H9 (cell line): ENCODE results near the gene KIAA1671. TPM values are rescaled to one million over a fixed set of nuclear protein-coding genes. Genes with fewer than 3 reads are reported as not detected.

Experiments used
- DNase-seq: peaks from one replicate; pipeline ENCODE4 v3.0.0-alpha.2; 2017
- H2AFZ ChIP-seq: one replicate; pipeline ENCODE4 v1.6.1; 2013; ENCODE audit warnings: mild to moderate bottlenecking, low read length, control low read depth, moderate library complexity
- H2AK5ac ChIP-seq: 2 replicates; pipeline ENCODE4 v1.6.1; 2013; ENCODE audit warnings: low read length, control low read depth, mixed read lengths; ENCODE audit not compliant: insufficient read length
- H2BK120ac ChIP-seq: one replicate; pipeline ENCODE4 v1.6.1; 2013; ENCODE audit warnings: low read depth, mild to moderate bottlenecking, low read length, control low read depth, inconsistent platforms; ENCODE audit not compliant: poor library complexity, severe bottlenecking
- H2BK12ac ChIP-seq: 2 replicates; pipeline ENCODE4 v1.6.1; 2013; ENCODE audit warnings: low read length, control low read depth, mixed read lengths, low read depth; ENCODE audit not compliant: insufficient read length
- H2BK15ac ChIP-seq: 2 replicates; pipeline ENCODE4 v1.6.1; 2013; ENCODE audit warnings: low read depth, low read length, control low read depth
- H2BK20ac ChIP-seq: one replicate; pipeline ENCODE4 v1.6.1; 2013; ENCODE audit warnings: low read depth, mild to moderate bottlenecking, low read length, control low read depth, inconsistent platforms; ENCODE audit not compliant: poor library complexity, severe bottlenecking
- H2BK5ac ChIP-seq: 2 replicates; pipeline ENCODE4 v1.6.1; 2013; ENCODE audit warnings: low read length, control low read depth, mixed read lengths; ENCODE audit not compliant: insufficient read length
- H3K14ac ChIP-seq: 2 replicates; pipeline ENCODE4 v1.6.1; 2013; ENCODE audit warnings: low read length, control low read depth; ENCODE audit not compliant: insufficient read depth
- H3K18ac ChIP-seq: 2 replicates; pipeline ENCODE4 v1.6.1; 2013; ENCODE audit warnings: low read depth, mild to moderate bottlenecking, mixed read lengths, low read length, control low read depth; ENCODE audit not compliant: insufficient read length
- H3K23ac ChIP-seq: 2 replicates; pipeline ENCODE4 v1.6.1; 2013; ENCODE audit warnings: low read length, control low read depth, mixed read lengths, low read depth; ENCODE audit not compliant: insufficient read length
- H3K23me2 ChIP-seq: 2 replicates; pipeline ENCODE4 v1.6.1; 2013; ENCODE audit warnings: low read depth, mild to moderate bottlenecking, mixed read lengths, low read length, control low read depth; ENCODE audit not compliant: insufficient read length, poor library complexity, severe bottlenecking
- H3K27ac ChIP-seq: 2 replicates; pipeline ENCODE4 v1.5.1; 2013; ENCODE audit warnings: low read length, control low read depth, mixed read lengths, low read depth; ENCODE audit not compliant: insufficient read length
- H3K27me3 ChIP-seq: 2 replicates; pipeline ENCODE4 v1.6.1; 2013; ENCODE audit warnings: low read length, control low read depth, inconsistent platforms; ENCODE audit not compliant: insufficient read depth
- H3K4ac ChIP-seq: 2 replicates; pipeline ENCODE4 v1.6.1; 2013; ENCODE audit warnings: low read depth, mild to moderate bottlenecking, control low read depth, inconsistent platforms, low read length, moderate library complexity
- H3K4me1 ChIP-seq: 2 replicates; pipeline ENCODE4 v1.6.1; 2013; ENCODE audit warnings: low read length, control low read depth, inconsistent platforms; ENCODE audit not compliant: insufficient read depth
- H3K4me2 ChIP-seq: 2 replicates; pipeline ENCODE4 v1.6.1; 2013; ENCODE audit warnings: low read length, control low read depth, mixed read lengths; ENCODE audit not compliant: insufficient read length, insufficient read depth
- H3K56ac ChIP-seq: 2 replicates; pipeline ENCODE4 v1.6.1; 2013; ENCODE audit warnings: low read depth, mild to moderate bottlenecking, mixed read lengths, low read length, control low read depth; ENCODE audit not compliant: insufficient read length
- H3K79me1 ChIP-seq: 2 replicates; pipeline ENCODE4 v1.6.1; 2013; ENCODE audit warnings: low read depth, mild to moderate bottlenecking, moderate library complexity, low read length, control low read depth, inconsistent platforms; ENCODE audit not compliant: insufficient read depth, poor library complexity, severe bottlenecking
- H3K79me2 ChIP-seq: 2 replicates; pipeline ENCODE4 v1.6.1; 2013; ENCODE audit warnings: low read length, control low read depth, inconsistent platforms; ENCODE audit not compliant: insufficient read depth
- H3K9ac ChIP-seq: 2 replicates; pipeline ENCODE4 v1.6.1; 2013; ENCODE audit warnings: low read length, control low read depth, mixed read lengths; ENCODE audit not compliant: insufficient read length; ENCODE audit errors: extremely low read depth
- H3K9me3 ChIP-seq: one replicate; pipeline ENCODE4 v1.6.1; 2013; ENCODE audit warnings: low read depth, low read length, inconsistent platforms; ENCODE audit not compliant: control insufficient read depth
- H3T11ph ChIP-seq: one replicate; pipeline ENCODE4 v1.6.1; 2013; ENCODE audit warnings: mild to moderate bottlenecking, low read length, control low read depth, inconsistent platforms
- H4K20me1 ChIP-seq: one replicate; pipeline ENCODE4 v1.6.1; 2013; ENCODE audit not compliant: control insufficient read depth, insufficient read length, insufficient read depth
- H4K5ac ChIP-seq: 2 replicates; pipeline ENCODE4 v1.6.1; 2013; ENCODE audit warnings: low read depth, mild to moderate bottlenecking, mixed read lengths, low read length, control low read depth; ENCODE audit not compliant: insufficient read length
- H4K8ac ChIP-seq: replicated peaks from 2 replicates; pipeline ENCODE4 v1.6.1; 2013; ENCODE audit warnings: low read length, control low read depth, mixed read lengths, low read depth; ENCODE audit not compliant: insufficient read length
- H4K91ac ChIP-seq: 2 replicates; pipeline ENCODE4 v1.6.1; 2013; ENCODE audit warnings: low read depth, mild to moderate bottlenecking, moderate library complexity, mixed read lengths, low read length, control low read depth; ENCODE audit not compliant: insufficient read length
- H3K27ac Mint-ChIP-seq, 3 experiments: 2 replicates in 2 of 3; 3 replicates in 1 of 3; pipeline ENCODE4 v1.8.0; 2020 to 2021; ENCODE audit warnings: mixed read lengths in 3 of 3, mild to moderate bottlenecking in 1 of 3, moderate library complexity in 1 of 3
- H3K27me3 Mint-ChIP-seq: 2 replicates; pipeline ENCODE4 v1.8.0; 2021; ENCODE audit warnings: low read depth, mild to moderate bottlenecking, moderate library complexity, mixed read lengths
- H3K36me3 Mint-ChIP-seq, 3 experiments: 2 replicates in 2 of 3; 3 replicates in 1 of 3; pipeline ENCODE4 v1.8.0; 2020 to 2021; ENCODE audit warnings: low read depth in 3 of 3, mixed read lengths in 3 of 3; ENCODE audit not compliant: insufficient read depth in 1 of 3
- H3K4me1 Mint-ChIP-seq, 2 experiments: 2 replicates each; pipeline ENCODE4 v1.8.0; 2020; ENCODE audit warnings: mixed read lengths in 2 of 2
- H3K4me3 Mint-ChIP-seq, 2 experiments: 2 replicates in 1 of 2; 3 replicates in 1 of 2; pipeline ENCODE4 v1.8.0; 2020 to 2021; ENCODE audit warnings: mild to moderate bottlenecking in 2 of 2, mixed read lengths in 2 of 2, moderate library complexity in 1 of 2
- H3K9me3 Mint-ChIP-seq, 2 experiments: 2 replicates in 1 of 2; 3 replicates in 1 of 2; pipeline ENCODE4 v1.8.0; 2020; ENCODE audit warnings: mild to moderate bottlenecking in 2 of 2, mixed read lengths in 2 of 2, moderate library complexity in 1 of 2
- WGBS: extraction: QIAGEN DNeasy Blood & Tissue Kit; methylation state at CpG from one replicate; pipeline ENCODE4 v1.1.7; 2013; ENCODE audit warnings: missing lambda C conversion rate, low lambda C conversion rate, mixed read lengths; ENCODE audit not compliant: insufficient read length; ENCODE audit errors: extremely low coverage; 5-methylcytosine and 5-hydroxymethylcytosine counted together
- total RNA-seq: library from RNA; stranded (reverse); gene quantifications from 2 replicates; pipeline ENCODE4 v1.2.1, GENCODE V29; 2021
- TF ChIP-seq, protein P1 (sequence below): fragments of 200-600 bp; sonication (generic); conservative IDR thresholded peaks from 3 replicates; pipeline ENCODE4 v1.8.0; 2021; ENCODE audit warnings: antibody characterized with exemption, mild to moderate bottlenecking

KIAA1671 gene
- total RNA-seq, 1 experiment from 2014 or later, result 22.6 TPM

GRCh38 chr22:25091458-25091857 is 138.9 kb downstream of the KIAA1671 start:
- no peaks in the 10 kb centered on the region for H4K20me1 ChIP-seq
- H4K8ac ChIP-seq, result no peak overlapping the region
- no peak overlapping the region for H3K4me3 Mint-ChIP-seq
- WGBS, result no CpG with 5 or more reads among the region's 9 CpGs
- H3K9me3 Mint-ChIP-seq, result no peaks in the 10 kb centered on the region
- no peak overlapping the region for H2AFZ ChIP-seq
- peaks cover 4 to 17% of the 10 kb centered on the region in 2 experiments; a peak in 3 of 4 replicates for H3K4me1 Mint-ChIP-seq
- no peaks in the 10 kb centered on the region for H3K4me1 ChIP-seq
- H3K36me3 Mint-ChIP-seq, result no peaks in the 10 kb centered on the region
- no peak overlapping the region for H2BK20ac ChIP-seq
- H3K18ac ChIP-seq, result no peak overlapping the region
- no peak overlapping the region for H3K27ac ChIP-seq
- H3K9ac ChIP-seq, result no peak overlapping the region
- no peaks in the 10 kb centered on the region for H3K9me3 ChIP-seq
- H3K4me2 ChIP-seq, result no peak overlapping the region
- TF ChIP-seq, protein P1, sequence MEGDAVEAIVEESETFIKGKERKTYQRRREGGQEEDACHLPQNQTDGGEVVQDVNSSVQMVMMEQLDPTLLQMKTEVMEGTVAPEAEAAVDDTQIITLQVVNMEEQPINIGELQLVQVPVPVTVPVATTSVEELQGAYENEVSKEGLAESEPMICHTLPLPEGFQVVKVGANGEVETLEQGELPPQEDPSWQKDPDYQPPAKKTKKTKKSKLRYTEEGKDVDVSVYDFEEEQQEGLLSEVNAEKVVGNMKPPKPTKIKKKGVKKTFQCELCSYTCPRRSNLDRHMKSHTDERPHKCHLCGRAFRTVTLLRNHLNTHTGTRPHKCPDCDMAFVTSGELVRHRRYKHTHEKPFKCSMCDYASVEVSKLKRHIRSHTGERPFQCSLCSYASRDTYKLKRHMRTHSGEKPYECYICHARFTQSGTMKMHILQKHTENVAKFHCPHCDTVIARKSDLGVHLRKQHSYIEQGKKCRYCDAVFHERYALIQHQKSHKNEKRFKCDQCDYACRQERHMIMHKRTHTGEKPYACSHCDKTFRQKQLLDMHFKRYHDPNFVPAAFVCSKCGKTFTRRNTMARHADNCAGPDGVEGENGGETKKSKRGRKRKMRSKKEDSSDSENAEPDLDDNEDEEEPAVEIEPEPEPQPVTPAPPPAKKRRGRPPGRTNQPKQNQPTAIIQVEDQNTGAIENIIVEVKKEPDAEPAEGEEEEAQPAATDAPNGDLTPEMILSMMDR, result no peak
- no peaks in the 10 kb centered on the region for H3K23me2 ChIP-seq
- no peak overlapping the region for H2BK120ac ChIP-seq
- H3K14ac ChIP-seq, result no peak overlapping the region
- H2BK15ac ChIP-seq, result no peak overlapping the region
- no peak overlapping the region for H4K91ac ChIP-seq
- H2BK12ac ChIP-seq, result no peak overlapping the region
- H3K27me3 Mint-ChIP-seq, result no peaks in the 10 kb centered on the region
- H3K79me1 ChIP-seq, result no peaks in the 10 kb centered on the region
- DNase-seq, result no peak
- no peak overlapping the region for H3K23ac ChIP-seq
- no peak overlapping the region for H2BK5ac ChIP-seq
- no peaks in the 10 kb centered on the region for H3K27me3 ChIP-seq
- H4K5ac ChIP-seq, result no peak overlapping the region
- H2AK5ac ChIP-seq, result no peak overlapping the region
- no peak overlapping the region for H3K27ac Mint-ChIP-seq
- H3T11ph ChIP-seq, result no peak overlapping the region
- no peaks in the 10 kb centered on the region for H3K79me2 ChIP-seq
- no peak overlapping the region for H3K56ac ChIP-seq
- no peak overlapping the region for H3K4ac ChIP-seq
